Liver (tissue), 9 donors: ENCODE data around the gene USP16. TPM values are rescaled to one million over a fixed set of nuclear protein-coding genes. Genes with fewer than 3 reads are reported as not detected.

Source experiments
- DNase-seq: peaks from one replicate; pipeline ENCODE4 v3.0.0-alpha.2; 2017; ENCODE audit warnings: low spot score
- H3K27ac ChIP-seq, 2 donors: one replicate each; pipeline ENCODE4 v1.7.0; 2013; ENCODE audit warnings: inconsistent platforms in 2 of 2, low read length in 2 of 2, control low read depth in 1 of 2, low read depth in 1 of 2, mild to moderate bottlenecking in 1 of 2
- H3K27me3 ChIP-seq, 4 donors: one replicate each; pipeline versions ENCODE4 v1.6.1 to v1.7.0; 2013; ENCODE audit warnings: low read length in 3 of 4, inconsistent platforms in 1 of 4, mild to moderate bottlenecking in 1 of 4, moderate library complexity in 1 of 4; ENCODE audit not compliant: control insufficient read depth in 4 of 4, insufficient read depth in 4 of 4
- H3K36me3 ChIP-seq, 4 donors: one replicate each; pipeline versions ENCODE4 v1.6.1 to v1.7.0; 2013; ENCODE audit warnings: low read length in 3 of 4, mild to moderate bottlenecking in 3 of 4, low read depth in 1 of 4, moderate library complexity in 1 of 4; ENCODE audit not compliant: control insufficient read depth in 4 of 4, insufficient read depth in 3 of 4
- H3K4me1 ChIP-seq, 4 donors: one replicate each; pipeline versions ENCODE4 v1.6.1 to v1.7.0; 2013; ENCODE audit warnings: low read length in 3 of 4, mild to moderate bottlenecking in 3 of 4, moderate library complexity in 1 of 4; ENCODE audit not compliant: control insufficient read depth in 4 of 4, insufficient read depth in 4 of 4
- H3K4me3 ChIP-seq, 3 donors: one replicate each; pipeline versions ENCODE4 v1.6.1 to v1.7.0; 2013; ENCODE audit warnings: low read length in 3 of 3, control low read depth in 1 of 3, low read depth in 1 of 3, mild to moderate bottlenecking in 1 of 3
- H3K9ac ChIP-seq, 2 donors: one replicate each; pipeline ENCODE4 v1.7.0; 2013; ENCODE audit warnings: low read length in 2 of 2, mild to moderate bottlenecking in 2 of 2, moderate library complexity in 2 of 2, control low read depth in 1 of 2, low read depth in 1 of 2
- H3K9me3 ChIP-seq, 4 donors: one replicate each; pipeline versions ENCODE4 v1.6.1 to v1.7.0; 2013; ENCODE audit warnings: low read length in 3 of 4; ENCODE audit not compliant: control insufficient read depth in 4 of 4
- EGR1 ChIP-seq, 2 donors: IDR thresholded peaks; 2 replicates each; pipeline ENCODE4 v1.6.1; 2016 to 2018; ENCODE audit warnings: antibody characterized with exemption in 2 of 2, low read depth in 2 of 2
- FOXA1 ChIP-seq: IDR thresholded peaks from 2 replicates; pipeline ENCODE4 v1.6.1; 2016; ENCODE audit warnings: antibody characterized with exemption
- FOXA2 ChIP-seq: IDR thresholded peaks from 2 replicates; pipeline ENCODE4 v1.6.1; 2016; ENCODE audit warnings: antibody characterized with exemption
- HNF4A ChIP-seq, 2 donors: conservative IDR thresholded peaks; 2 replicates each; pipeline ENCODE4 v1.6.1; 2016; ENCODE audit warnings: antibody characterized with exemption in 2 of 2, mild to moderate bottlenecking in 2 of 2
- HNF4G ChIP-seq: IDR thresholded peaks from 2 replicates; pipeline ENCODE4 v1.6.1; 2016; ENCODE audit warnings: antibody characterized with exemption
- JUND ChIP-seq, 2 donors: IDR thresholded peaks; 2 replicates each; pipeline ENCODE4 v1.6.1; 2016; ENCODE audit warnings: antibody characterized with exemption in 2 of 2
- MAX ChIP-seq: IDR thresholded peaks from 2 replicates; pipeline ENCODE4 v1.6.1; 2016; ENCODE audit warnings: antibody characterized with exemption
- NR2F2 ChIP-seq: IDR thresholded peaks from 2 replicates; pipeline ENCODE4 v1.6.1; 2016; ENCODE audit warnings: antibody characterized with exemption
- RAD21 ChIP-seq, 2 donors: IDR thresholded peaks; 2 replicates each; pipeline ENCODE4 v1.6.1; 2016; ENCODE audit warnings: antibody characterized with exemption in 2 of 2, mild to moderate bottlenecking in 2 of 2
- TAF1 ChIP-seq: conservative IDR thresholded peaks from 2 replicates; pipeline ENCODE4 v1.6.1; 2016; ENCODE audit warnings: antibody characterized with exemption, mild to moderate bottlenecking
- YY1 ChIP-seq: IDR thresholded peaks from 2 replicates; pipeline ENCODE4 v1.6.1; 2016; ENCODE audit warnings: antibody characterized with exemption, mild to moderate bottlenecking
- WGBS: extraction: QIAGEN DNeasy Blood & Tissue Kit; methylation state at CpG from one replicate; pipeline ENCODE4 v1.1.7; 2013; 5-methylcytosine and 5-hydroxymethylcytosine counted together
- polyA plus RNA-seq, 2 donors: library from polyadenylated mRNA; stranded (reverse) in 1 of 2; unstranded in 1 of 2; fragments of 200-250 nt in 1 of 2; fragments of >200 nt in 1 of 2; fragmentation: Nextera tagmentation in 1 of 2; extraction: Ambion mirVana in 1 of 2; gene quantifications; one replicate each; pipeline versions ENCODE4 v1.2.1 to v1.2.3, GENCODE V29; 2013 to 2015
- total RNA-seq, 2 donors: library from RNA; depleted of rRNA; stranded (reverse); fragments of >200 nt; gene quantifications; one replicate each; pipeline ENCODE4 v1.2.3, GENCODE V29; 2014
- TF ChIP-seq, protein P1 (sequence below): fragments of 150-350 bp; IDR thresholded peaks from 2 replicates; pipeline ENCODE4 v1.5.1; 2017; ENCODE audit warnings: improper control_type of control experiment, low read depth, low read length; ENCODE audit not compliant: missing input control
- TF ChIP-seq, protein P2 (sequence below): IDR thresholded peaks from 2 replicates; pipeline ENCODE4 v1.6.1; 2016; ENCODE audit warnings: antibody characterized with exemption
- donor health status: healthy.
- donor health status: healthy.
- donor health status: healthy.
- donor health status: healthy.
- donor health status: healthy.

USP16 gene
- total and polyA plus RNA-seq, 4 donors: 13.3 to 45.3 (median 18.1) TPM

DNA sequence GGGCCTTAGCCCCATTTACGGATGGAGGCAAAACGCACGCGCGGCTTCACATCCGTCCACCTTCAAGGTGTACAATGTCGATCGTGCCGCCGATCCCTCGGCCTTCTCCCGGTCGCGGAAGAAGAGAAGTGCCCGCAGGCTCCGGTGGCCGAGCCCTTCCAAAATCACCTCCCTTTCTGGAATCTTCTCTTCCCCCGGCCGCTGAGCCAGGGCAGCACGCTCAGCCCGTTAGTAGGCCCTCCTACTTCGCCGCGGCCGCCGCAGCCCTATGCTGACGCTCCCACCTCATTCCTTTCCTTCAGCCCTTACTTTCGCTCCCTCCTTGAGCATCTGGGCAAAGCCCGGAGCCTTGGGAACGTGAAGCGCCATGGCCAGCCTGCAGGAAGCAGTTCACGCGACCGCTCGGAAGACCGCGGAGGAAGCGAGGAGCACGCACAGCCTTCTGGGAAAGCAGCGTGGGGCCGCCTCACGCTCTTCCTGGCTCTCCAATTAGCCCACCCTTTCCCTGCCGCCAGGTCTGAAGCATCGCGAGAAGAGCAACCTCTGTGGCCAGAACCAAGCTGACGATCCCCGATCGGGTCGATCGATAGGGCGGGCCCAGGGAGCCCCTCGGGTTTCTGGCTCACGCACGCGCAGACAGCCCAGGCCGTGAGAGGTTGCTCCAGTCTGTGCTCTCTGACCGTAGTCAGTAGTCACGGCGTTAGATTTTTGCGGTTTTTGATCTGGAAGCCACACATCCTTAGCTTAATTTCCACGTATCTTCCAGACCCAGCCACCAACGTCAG, 48.9 kb downstream of the USP16 start, which contains the start of gene CCT8 (continued):
- TF ChIP-seq FOXA1 (peak; percentile 50), JUND (IDR thresholded peaks at IDR 0.05) (peak in 1 of 2 donors; percentile 58)
- TF ChIP-seq, protein P1, sequence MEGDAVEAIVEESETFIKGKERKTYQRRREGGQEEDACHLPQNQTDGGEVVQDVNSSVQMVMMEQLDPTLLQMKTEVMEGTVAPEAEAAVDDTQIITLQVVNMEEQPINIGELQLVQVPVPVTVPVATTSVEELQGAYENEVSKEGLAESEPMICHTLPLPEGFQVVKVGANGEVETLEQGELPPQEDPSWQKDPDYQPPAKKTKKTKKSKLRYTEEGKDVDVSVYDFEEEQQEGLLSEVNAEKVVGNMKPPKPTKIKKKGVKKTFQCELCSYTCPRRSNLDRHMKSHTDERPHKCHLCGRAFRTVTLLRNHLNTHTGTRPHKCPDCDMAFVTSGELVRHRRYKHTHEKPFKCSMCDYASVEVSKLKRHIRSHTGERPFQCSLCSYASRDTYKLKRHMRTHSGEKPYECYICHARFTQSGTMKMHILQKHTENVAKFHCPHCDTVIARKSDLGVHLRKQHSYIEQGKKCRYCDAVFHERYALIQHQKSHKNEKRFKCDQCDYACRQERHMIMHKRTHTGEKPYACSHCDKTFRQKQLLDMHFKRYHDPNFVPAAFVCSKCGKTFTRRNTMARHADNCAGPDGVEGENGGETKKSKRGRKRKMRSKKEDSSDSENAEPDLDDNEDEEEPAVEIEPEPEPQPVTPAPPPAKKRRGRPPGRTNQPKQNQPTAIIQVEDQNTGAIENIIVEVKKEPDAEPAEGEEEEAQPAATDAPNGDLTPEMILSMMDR: no peak

DNA sequence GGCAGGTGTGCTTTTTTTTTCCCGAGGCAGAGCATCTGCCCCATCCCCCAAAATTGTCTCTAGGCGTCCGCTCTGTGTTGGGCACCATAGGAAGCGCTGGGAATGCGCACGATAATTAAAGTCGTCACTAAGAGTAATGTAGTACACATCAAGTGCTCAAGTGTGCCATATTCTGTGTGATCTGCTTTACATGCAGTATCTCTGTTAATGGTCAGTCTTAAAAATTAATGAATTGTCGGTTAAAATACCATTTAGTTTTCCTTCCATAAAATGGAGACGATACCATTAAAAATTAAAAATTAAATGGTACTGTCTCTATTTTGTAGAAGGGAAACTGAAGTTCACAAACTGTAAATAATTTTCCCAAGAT, 49.5 kb downstream of the USP16 start:
- peak overlapping the region; percentile 88 to 95 for H3K9ac ChIP-seq
- no peaks in the 10 kb centered on the region for H3K27me3 ChIP-seq
- peak overlapping the region; percentile 67 to 94 (median 72) for H3K4me3 ChIP-seq
- 12% methylated on average over 9 of the region's 9 CpGs for WGBS
- DNase-seq: no peak
- no peaks in the 10 kb centered on the region for H3K9me3 ChIP-seq
- H3K27ac ChIP-seq: peak overlapping the region; percentile 90 to 91
- peaks cover 0 to 1% (median 0%) of the 10 kb centered on the region in 4 donors for H3K36me3 ChIP-seq
- peaks cover 9 to 26% (median 14%) of the 10 kb centered on the region in 4 donors for H3K4me1 ChIP-seq
- TF ChIP-seq, protein P1: no peak
- TF ChIP-seq TAF1: peak; percentile 3
- TF ChIP-seq JUND (IDR thresholded peaks at IDR 0.05): no peak
- TF ChIP-seq YY1: peak; percentile 83
- TF ChIP-seq FOXA1: no peak
- TF ChIP-seq, protein P2, sequence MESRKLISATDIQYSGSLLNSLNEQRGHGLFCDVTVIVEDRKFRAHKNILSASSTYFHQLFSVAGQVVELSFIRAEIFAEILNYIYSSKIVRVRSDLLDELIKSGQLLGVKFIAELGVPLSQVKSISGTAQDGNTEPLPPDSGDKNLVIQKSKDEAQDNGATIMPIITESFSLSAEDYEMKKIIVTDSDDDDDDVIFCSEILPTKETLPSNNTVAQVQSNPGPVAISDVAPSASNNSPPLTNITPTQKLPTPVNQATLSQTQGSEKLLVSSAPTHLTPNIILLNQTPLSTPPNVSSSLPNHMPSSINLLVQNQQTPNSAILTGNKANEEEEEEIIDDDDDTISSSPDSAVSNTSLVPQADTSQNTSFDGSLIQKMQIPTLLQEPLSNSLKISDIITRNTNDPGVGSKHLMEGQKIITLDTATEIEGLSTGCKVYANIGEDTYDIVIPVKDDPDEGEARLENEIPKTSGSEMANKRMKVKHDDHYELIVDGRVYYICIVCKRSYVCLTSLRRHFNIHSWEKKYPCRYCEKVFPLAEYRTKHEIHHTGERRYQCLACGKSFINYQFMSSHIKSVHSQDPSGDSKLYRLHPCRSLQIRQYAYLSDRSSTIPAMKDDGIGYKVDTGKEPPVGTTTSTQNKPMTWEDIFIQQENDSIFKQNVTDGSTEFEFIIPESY: no peak
- peak in 1 of 2 donors; percentile 3 for TF ChIP-seq HNF4A (conservative IDR thresholded peaks at IDR 0.05)

- no peak for DNase-seq
- WGBS: 96% methylated on average over 4 of the region's 4 CpGs
- Histone ChIP-seq H3K27ac (no peak overlapping the region), H3K9ac (no peak overlapping the region), H3K27me3 (no peaks in the 10 kb centered on the region), H3K9me3 (no peaks in the 10 kb centered on the region), H3K36me3 (no peaks in the 10 kb centered on the region), H3K4me1 (peaks cover 9 to 26% (median 14%) of the 10 kb centered on the region in 4 donors), H3K4me3 (no peak overlapping the region)
- TF ChIP-seq MAX (no peak), RAD21 (IDR thresholded peaks at IDR 0.05) (no peak), FOXA1 (no peak), FOXA2 (no peak), HNF4G (no peak), EGR1 (IDR thresholded peaks at IDR 0.05; ENCODE audit: low read depth in 2 of 2) (no peak), JUND (IDR thresholded peaks at IDR 0.05) (no peak), NR2F2 (no peak)
- TF ChIP-seq, protein P2: no peak
- TF ChIP-seq, protein P1: no peak
Measured at GRCh38 chr21:29074783-29075182, 50.3 kb downstream of the USP16 start.
